Upper lobe of left lung (tissue), 4 donors: ENCODE data around the gene ACTN4.

ENCODE experiments used
- CTCF ChIP-seq, 6 experiments: fragments of 450-650 bp in 4 of 6; fragments of 200-600 bp in 2 of 6; sonication (generic) in 2 of 6; IDR thresholded peaks; one replicate each; pipeline ENCODE4 v1.5.1; 2016 to 2019; ENCODE audit warnings: antibody characterized with exemption in 6 of 6
- POLR2A ChIP-seq, 4 donors: fragments of 450-650 bp; IDR thresholded peaks; one replicate each; pipeline ENCODE4 v1.5.1; 2016 to 2017; ENCODE audit warnings: antibody characterized with exemption in 4 of 4, mild to moderate bottlenecking in 2 of 4
- POLR2AphosphoS5 ChIP-seq, 2 donors: sonication (generic); formaldehyde crosslinking; IDR thresholded peaks; one replicate each; pipeline ENCODE4 v1.5.1; 2017; ENCODE audit warnings: antibody characterized with exemption in 2 of 2

DNA sequence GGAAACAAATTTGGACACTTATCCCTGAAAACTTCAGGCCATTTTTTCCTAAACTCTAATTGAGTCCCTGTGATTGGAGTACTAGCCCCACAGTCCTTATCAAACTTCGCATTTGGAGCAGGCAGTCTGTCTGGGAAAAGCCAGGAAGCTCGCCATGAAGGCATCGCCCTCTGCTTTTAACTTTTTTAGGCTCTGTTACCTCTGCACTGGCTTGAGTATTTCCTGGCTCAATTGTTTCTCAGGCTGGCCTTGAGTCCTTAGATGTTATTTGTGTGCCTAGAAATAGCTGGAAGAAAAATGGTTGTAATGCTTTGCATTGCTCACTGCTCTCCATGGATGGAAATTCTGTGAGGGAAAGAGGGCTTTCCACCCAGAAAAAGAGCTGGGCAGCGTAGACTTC, 24.2 kb downstream of the ACTN4 start:
- TF ChIP-seq POLR2AphosphoS5 (IDR thresholded peaks at IDR 0.05) (no peak), POLR2A (IDR thresholded peaks at IDR 0.05) (no peak), CTCF (IDR thresholded peaks at IDR 0.05) (no peak)
